GM12865 (cell line): ENCODE measurements around the gene OSBPL10.

ENCODE experiments used
- DNase-seq: peaks from one replicate; pipeline ENCODE4 v3.0.0; 2010; ENCODE audit warnings: low read depth
- H3K4me3 ChIP-seq: 2 replicates; pipeline ENCODE4 v1.5.1; 2011; ENCODE audit warnings: mild to moderate bottlenecking, low read depth, low read length, control low read depth
- TF ChIP-seq, protein P1 (sequence below): IDR thresholded peaks from 2 replicates; pipeline ENCODE4 v1.5.1; 2011; ENCODE audit warnings: low read length, control low read depth, low read depth, inconsistent platforms; ENCODE audit not compliant: insufficient read depth; ENCODE audit errors: missing control alignments

The OSBPL10 gene

DNA sequence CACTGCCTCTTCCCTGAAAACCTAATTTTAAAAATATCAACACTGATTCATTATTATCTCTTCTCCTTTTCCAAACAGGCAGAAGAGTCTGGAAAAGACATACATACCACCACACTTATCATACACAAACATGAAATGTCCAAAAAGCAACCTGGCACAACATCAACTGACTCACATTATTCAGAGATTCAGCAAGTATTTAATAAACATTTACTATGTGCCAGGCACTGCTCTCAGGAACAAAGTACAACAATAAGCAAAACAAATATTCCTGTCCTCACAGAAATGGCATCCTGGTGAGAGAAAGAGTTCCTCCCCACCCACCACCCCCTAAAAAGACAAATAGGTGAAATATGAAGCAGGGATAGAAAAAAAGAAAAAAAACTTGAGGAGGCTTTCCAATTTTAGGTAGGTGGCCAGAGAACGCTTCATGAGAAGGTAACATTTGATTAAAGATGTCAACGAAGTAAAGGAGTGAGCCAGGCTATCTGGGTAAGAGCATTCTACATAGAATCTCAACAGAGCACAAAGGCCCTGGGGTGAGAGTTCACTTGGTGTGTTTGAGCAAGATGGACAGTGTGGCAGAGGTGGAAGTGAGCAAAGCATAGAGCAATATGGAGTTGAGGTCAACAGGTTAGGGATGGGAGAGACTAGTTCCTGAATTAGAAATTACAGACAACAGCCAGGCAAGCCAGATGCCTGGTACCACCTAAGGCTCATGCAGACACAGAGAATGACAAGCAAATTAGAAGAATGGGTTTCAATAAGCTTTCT is 141.7 kb downstream of the OSBPL10 start:
- TF ChIP-seq, protein P1, sequence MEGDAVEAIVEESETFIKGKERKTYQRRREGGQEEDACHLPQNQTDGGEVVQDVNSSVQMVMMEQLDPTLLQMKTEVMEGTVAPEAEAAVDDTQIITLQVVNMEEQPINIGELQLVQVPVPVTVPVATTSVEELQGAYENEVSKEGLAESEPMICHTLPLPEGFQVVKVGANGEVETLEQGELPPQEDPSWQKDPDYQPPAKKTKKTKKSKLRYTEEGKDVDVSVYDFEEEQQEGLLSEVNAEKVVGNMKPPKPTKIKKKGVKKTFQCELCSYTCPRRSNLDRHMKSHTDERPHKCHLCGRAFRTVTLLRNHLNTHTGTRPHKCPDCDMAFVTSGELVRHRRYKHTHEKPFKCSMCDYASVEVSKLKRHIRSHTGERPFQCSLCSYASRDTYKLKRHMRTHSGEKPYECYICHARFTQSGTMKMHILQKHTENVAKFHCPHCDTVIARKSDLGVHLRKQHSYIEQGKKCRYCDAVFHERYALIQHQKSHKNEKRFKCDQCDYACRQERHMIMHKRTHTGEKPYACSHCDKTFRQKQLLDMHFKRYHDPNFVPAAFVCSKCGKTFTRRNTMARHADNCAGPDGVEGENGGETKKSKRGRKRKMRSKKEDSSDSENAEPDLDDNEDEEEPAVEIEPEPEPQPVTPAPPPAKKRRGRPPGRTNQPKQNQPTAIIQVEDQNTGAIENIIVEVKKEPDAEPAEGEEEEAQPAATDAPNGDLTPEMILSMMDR, result no peak
- no peak overlapping the region for H3K4me3 ChIP-seq
- no peak for DNase-seq

DNA sequence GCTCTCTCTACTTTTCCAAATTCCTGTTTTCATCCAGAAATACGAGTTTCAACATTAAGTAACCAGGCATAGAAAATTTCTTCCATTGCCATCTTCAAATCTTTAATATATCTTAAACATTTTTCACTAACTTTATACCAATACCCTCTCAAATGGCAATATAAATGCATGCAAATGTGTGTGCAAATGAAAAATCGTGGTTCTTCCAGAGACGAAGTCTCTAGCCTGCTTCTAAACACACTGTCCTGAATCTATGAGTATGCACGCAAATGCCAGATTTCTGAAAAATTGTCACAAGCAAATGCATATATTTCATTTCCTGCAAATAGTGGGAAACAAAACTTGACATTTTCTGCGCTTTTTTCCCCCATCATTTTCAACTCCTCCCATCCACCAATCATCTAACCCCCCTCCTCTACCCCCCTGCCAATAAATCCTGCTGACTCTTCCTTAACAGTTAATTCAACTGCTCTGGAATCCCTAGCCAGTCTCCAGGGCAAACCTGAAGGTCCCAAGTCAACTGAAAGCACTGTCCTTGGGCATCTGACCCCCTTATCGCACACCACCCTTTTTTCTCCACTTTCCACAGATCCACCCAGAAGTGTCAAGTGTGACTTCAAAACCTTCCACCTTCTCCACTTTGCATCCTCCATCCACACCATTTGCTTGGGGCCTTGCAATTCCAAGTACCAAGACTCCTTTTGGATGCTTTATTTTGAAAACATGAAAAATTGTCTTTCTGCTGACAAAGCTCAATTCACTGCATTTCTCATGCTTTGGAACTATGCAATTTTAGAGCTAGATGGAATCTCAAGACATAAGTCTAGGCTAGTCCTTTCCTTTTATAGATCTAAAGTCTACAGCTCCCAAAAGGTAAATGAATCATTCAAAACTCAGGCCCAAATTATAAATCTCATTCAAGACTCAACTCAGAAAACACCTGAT is 144.7 kb downstream of the OSBPL10 start:
- DNase-seq, result no peak
- TF ChIP-seq, protein P1, result no peak

DNA sequence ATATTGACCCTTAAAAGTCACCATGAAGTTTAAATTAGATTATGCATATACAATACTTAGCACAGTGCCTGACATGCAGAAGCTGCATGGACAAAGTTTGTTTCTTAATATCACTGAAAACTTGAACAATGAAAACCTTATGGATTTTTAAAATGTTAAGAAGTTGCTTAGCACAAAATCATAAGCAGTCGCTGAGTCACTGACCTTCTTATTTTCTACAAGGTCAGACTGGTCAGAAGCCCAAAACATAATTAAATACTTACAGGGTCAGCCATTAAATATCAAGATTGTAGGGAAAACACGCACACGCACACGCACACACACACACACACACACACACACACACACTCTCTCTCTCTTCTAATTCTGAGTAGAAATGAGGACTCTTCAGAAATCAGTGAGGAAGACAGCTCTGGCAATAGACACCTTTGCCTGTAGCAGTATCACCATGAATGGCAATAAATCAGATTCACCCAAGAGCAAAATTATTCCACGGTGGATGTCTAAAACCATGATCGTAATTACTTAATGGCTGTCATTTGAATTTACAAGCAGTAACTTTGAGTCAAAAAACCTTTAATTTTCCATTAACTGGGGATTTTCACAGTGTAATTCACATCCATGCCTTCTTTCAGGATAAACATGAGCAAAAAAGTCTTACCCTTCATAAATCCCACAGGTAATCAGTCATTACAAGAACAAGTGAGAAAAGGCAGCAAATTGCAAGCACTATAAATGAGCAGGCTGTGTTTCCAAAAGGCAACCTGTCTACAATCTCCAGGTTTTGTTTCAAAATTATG is 147.5 kb downstream of the OSBPL10 start:
- no peak overlapping the region for H3K4me3 ChIP-seq
- TF ChIP-seq, protein P1, result no peak
- no peak for DNase-seq

More for the DNA sequence above, 144.7 kb downstream of the OSBPL10 start:
- H3K4me3 ChIP-seq, result no peak overlapping the region

DNA sequence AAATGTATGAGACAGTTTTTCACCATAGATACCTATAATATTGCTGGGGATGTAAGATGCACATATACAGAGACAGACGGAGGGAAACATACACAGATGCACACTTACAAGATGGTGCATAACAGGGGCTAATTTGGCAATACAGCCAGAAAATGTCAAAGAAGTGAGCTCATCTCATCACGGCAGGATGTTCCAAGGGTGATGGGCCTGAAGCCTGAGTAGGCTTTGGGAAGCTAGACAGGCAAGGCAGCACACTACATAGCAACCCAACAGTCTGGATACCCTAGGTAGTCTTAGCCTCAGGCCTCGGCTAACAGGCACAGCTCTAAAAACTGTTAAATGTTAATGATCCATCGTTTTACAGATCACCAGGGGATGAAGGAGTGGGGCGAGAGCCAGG is 148.5 kb downstream of the OSBPL10 start:
- DNase-seq, result no peak
- TF ChIP-seq, protein P1, result no peak
- no peak overlapping the region for H3K4me3 ChIP-seq

DNA sequence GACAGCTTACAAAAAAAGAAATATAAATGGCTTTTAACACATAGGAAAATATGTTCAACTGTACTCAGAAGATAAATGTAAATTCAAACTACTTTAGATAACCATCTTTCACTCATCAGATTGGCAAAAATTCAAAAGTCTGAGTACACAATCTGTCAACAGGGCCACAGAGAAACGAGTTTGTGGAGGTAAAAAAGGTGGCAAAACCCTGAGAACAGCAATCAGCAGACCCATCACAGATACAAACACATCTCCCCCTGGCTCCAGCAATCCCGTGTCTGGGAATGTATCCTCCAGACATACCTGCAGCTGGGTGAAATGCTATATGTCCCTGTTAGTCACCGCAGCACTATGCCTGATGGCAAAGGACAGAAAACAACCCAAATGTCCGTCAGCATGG is 149.5 kb downstream of the OSBPL10 start:
- H3K4me3 ChIP-seq, result no peak overlapping the region
- no peak for DNase-seq
- TF ChIP-seq, protein P1, result no peak

DNA sequence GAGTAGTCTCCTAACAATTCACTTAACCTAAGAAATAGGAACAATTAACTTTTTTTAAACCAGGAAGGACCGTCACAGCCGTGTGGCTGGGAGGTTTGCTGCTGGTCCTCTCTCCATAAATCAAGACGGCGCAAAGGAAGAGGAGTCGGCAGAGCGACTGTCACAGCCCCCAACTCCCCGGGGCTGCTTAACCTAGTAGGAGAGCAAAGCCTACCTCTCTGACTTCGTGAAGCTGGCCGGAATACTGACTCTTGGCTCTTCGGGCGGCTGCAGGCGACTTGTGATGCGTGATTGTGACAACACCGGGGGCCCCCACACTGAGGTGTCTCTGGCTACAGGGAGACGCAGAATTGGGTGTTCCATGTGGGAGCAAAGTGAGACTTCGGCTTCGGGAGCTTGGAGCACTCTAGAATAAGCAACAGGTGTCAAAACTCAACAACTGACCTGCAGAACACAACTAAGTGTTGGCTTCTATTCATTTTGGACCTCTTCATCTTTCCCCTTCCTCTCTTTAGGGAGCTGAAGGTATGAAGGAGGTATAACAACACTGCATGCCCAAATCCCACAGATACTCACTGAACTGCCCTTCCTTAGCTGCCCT is 151.1 kb downstream of the OSBPL10 start:
- TF ChIP-seq, protein P1, result no peak
- H3K4me3 ChIP-seq, result no peak overlapping the region
- no peak for DNase-seq
